ENCODE data around the gene DNAJB11. TPM values are rescaled to one million over a fixed set of nuclear protein-coding genes. Genes with fewer than 3 reads are reported as not detected.

The DNAJB11 gene
- total and polyA plus RNA-seq, 2 experiments from 2014 or later: 72.6 to 85.6 TPM

- no peak for TF ChIP-seq ETS1 (IDR thresholded peaks at IDR 0.05)
- TF ChIP-seq POLR2AphosphoS5 (IDR thresholded peaks at IDR 0.05; ENCODE audit: low read depth): no peak
These were observed 57.4 kb downstream of the DNAJB11 start (continued) for GRCh38 chr3:186627852-186628414.

- H3K27me3 Mint-ChIP-seq (ENCODE audit: insufficient read depth, low read depth, poor library complexity): peaks cover 2% of the 10 kb centered on the region
- no peak overlapping the region for H3K4me3 Mint-ChIP-seq
- H3K9me3 Mint-ChIP-seq: no peaks in the 10 kb centered on the region
- H3K27me3 ChIP-seq (ENCODE audit: insufficient read depth): no peaks in the 10 kb centered on the region
- 0 out of 2 replicates have a peak, but pooled peaks cover 8% of the 10 kb centered on the region for H3K9me2 ChIP-seq (ENCODE audit: insufficient read depth)
- no peaks in the 10 kb centered on the region for H3K79me2 ChIP-seq (replicated peaks; ENCODE audit: insufficient read depth)
- peaks cover 5% of the 10 kb centered on the region; the same call in 1 of the 3 replicates for H3K4me1 Mint-ChIP-seq
- no peaks in the 10 kb centered on the region for H3F3A ChIP-seq (replicated peaks; ENCODE audit: low read depth)
- H3K27ac ChIP-seq (ENCODE audit: low read depth): no peak overlapping the region
- no peak overlapping the region for H2AFZ ChIP-seq
- no peak overlapping the region for H3K4me3 ChIP-seq
- H3K27ac Mint-ChIP-seq: no peak overlapping the region
- no peaks in the 10 kb centered on the region for H4K20me1 ChIP-seq (replicated peaks; ENCODE audit: insufficient read depth)
- no peak overlapping the region for H3K4me2 ChIP-seq
- DNase-seq (ENCODE audit: low spot score) (no peak), ATAC-seq (no peak)
- no peaks in the 10 kb centered on the region for H3K4me1 ChIP-seq (ENCODE audit: insufficient read depth)
- no peaks in the 10 kb centered on the region for H3K36me3 Mint-ChIP-seq (ENCODE audit: low read depth)
- no peaks in the 10 kb centered on the region; the same call in 1 of the 2 replicates for H3K36me3 ChIP-seq (ENCODE audit: insufficient read depth)
- TF ChIP-seq ZNF331 (CRISPR knock-in tag; IDR thresholded peaks at IDR 0.05; ENCODE audit: low read depth) (no peak), ZNF462 (CRISPR knock-in tag; IDR thresholded peaks at IDR 0.05) (no peak), EZH2phosphoT487 (IDR thresholded peaks at IDR 0.05; ENCODE audit: unreplicated experiment) (no peak), STAT1 (IDR thresholded peaks at IDR 0.05; ENCODE audit: unreplicated experiment) (no peak), EZH2 (IDR thresholded peaks at IDR 0.05; ENCODE audit: low read depth, unreplicated experiment) (no peak), NANOG (IDR thresholded peaks at IDR 0.05; ENCODE audit: borderline replicate concordance) (no peak), CREB1 (CRISPR knock-in tag; IDR thresholded peaks at IDR 0.05; ENCODE audit: low read depth) (no peak), REST (IDR thresholded peaks at IDR 0.05; ENCODE audit: unreplicated experiment) (no peak), CTCF (conservative IDR thresholded peaks at IDR 0.05; ENCODE audit: low read depth in 2 of 2) (no peak), ETS1 (IDR thresholded peaks at IDR 0.05) (no peak), POLR2AphosphoS5 (IDR thresholded peaks at IDR 0.05; ENCODE audit: low read depth) (no peak)
These were observed 58.2 kb downstream of the DNAJB11 start for GRCh38 chr3:186628756-186629155.
